ENCODE results near the gene STH.
"Not testable (repeated sequence)": the region's sequence is repeated elsewhere in the genome, so short reads cannot be mapped to it uniquely, and the experiment has no call there.

STH gene

GRCh38 chr17:46009681-46010596, 10.9 kb downstream of the STH start:
- no peak for DNase-seq

- no peak for DNase-seq
Measured at GRCh38 chr17:46010597-46011186, 11.6 kb downstream of the STH start.

GRCh38 chr17:46011711-46012505, 12.9 kb downstream of the STH start:
- no peak for DNase-seq

GRCh38 chr17:46012506-46013079, 13.5 kb downstream of the STH start:
- no peak for DNase-seq

DNA sequence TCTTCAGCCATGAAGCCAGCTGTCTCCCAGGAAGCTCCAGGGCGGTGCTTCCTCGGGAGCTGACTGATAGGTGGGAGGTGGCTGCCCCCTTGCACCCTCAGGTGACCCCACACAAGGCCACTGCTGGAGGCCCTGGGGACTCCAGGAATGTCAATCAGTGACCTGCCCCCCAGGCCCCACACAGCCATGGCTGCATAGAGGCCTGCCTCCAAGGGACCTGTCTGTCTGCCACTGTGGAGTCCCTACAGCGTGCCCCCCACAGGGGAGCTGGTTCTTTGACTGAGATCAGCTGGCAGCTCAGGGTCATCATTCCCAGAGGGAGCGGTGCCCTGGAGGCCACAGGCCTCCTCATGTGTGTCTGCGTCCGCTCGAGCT, 14.1 kb downstream of the STH start:
- no peak for DNase-seq

DNA sequence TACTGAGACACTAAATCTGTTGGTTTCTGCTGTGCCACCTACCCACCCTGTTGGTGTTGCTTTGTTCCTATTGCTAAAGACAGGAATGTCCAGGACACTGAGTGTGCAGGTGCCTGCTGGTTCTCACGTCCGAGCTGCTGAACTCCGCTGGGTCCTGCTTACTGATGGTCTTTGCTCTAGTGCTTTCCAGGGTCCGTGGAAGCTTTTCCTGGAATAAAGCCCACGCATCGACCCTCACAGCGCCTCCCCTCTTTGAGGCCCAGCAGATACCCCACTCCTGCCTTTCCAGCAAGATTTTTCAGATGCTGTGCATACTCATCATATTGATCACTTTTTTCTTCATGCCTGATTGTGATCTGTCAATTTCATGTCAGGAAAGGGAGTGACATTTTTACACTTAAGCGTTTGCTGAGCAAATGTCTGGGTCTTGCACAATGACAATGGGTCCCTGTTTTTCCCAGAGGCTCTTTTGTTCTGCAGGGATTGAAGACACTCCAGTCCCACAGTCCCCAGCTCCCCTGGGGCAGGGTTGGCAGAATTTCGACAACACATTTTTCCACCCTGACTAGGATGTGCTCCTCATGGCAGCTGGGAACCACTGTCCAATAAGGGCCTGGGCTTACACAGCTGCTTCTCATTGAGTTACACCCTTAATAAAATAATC, 14.6 kb downstream of the STH start:
- no peak for DNase-seq

GRCh38 chr17:46019408-46019925, 20.4 kb downstream of the STH start:
- not testable (repeated sequence) for DNase-seq

- no peak for DNase-seq
Measured at GRCh38 chr17:46020023-46020761, 21.1 kb downstream of the STH start.

- no peak for DNase-seq
Measured at GRCh38 chr17:46020998-46021397, 21.9 kb downstream of the STH start.

DNA sequence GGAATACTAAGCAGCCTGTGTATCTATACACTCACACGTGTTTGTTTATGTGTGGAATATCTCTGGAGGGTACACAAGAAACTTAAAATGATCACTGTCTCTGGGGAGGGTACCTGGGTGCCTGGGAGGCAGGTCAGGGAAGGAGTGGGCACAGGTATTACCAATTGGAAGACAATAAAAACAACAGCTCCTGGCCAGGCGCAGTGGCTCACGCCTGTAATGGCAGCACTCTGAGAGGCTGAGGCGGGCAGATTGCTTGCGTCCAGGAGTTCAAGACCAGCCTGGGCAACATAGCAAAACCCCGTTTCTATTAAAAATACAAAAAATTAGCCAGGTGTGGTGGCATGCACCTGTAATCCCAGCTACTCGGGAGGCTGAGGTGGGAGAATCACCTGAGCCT, 24.3 kb downstream of the STH start:
- DNase-seq, result not testable (repeated sequence)

DNA sequence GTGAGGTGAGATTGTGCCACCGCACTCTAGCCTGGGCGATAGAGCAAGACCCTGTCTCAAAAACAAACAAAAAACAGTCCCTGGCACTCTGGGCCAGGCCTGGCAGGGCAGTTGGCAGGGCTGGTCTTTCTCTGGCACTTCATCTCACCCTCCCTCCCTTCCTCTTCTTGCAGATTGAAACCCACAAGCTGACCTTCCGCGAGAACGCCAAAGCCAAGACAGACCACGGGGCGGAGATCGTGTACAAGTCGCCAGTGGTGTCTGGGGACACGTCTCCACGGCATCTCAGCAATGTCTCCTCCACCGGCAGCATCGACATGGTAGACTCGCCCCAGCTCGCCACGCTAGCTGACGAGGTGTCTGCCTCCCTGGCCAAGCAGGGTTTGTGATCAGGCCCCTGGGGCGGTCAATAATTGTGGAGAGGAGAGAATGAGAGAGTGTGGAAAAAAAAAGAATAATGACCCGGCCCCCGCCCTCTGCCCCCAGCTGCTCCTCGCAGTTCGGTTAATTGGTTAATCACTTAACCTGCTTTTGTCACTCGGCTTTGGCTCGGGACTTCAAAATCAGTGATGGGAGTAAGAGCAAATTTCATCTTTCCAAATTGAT, 24.8 kb downstream of the STH start:
- DNase-seq, result no peak

GRCh38 chr17:46024590-46024989, 25.5 kb downstream of the STH start:
- no peak for DNase-seq

GRCh38 chr17:46025060-46025459, 26.0 kb downstream of the STH start:
- no peak for DNase-seq

- no peak for DNase-seq
Measured at GRCh38 chr17:46025510-46026165, 26.6 kb downstream of the STH start.

- no peak for DNase-seq
Measured at GRCh38 chr17:46026166-46027047, 27.4 kb downstream of the STH start.

DNA sequence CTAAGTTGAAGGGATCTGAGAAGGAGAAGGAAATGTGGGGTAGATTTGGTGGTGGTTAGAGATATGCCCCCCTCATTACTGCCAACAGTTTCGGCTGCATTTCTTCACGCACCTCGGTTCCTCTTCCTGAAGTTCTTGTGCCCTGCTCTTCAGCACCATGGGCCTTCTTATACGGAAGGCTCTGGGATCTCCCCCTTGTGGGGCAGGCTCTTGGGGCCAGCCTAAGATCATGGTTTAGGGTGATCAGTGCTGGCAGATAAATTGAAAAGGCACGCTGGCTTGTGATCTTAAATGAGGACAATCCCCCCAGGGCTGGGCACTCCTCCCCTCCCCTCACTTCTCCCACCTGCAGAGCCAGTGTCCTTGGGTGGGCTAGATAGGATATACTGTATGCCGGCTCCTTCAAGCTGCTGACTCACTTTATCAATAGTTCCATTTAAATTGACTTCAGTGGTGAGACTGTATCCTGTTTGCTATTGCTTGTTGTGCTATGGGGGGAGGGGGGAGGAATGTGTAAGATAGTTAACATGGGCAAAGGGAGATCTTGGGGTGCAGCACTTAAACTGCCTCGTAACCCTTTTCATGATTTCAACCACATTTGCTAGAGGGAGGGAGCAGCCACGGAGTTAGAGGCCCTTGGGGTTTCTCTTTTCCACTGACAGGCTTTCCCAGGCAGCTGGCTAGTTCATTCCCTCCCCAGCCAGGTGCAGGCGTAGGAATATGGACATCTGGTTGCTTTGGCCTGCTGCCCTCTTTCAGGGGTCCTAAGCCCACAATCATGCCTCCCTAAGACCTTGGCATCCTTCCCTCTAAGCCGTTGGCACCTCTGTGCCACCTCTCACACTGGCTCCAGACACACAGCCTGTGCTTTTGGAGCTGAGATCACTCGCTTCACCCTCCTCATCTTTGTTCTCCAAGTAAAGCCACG, 28.3 kb downstream of the STH start:
- no peak for DNase-seq

- no peak for DNase-seq
Measured at GRCh38 chr17:46027976-46028325, 28.9 kb downstream of the STH start.

DNA sequence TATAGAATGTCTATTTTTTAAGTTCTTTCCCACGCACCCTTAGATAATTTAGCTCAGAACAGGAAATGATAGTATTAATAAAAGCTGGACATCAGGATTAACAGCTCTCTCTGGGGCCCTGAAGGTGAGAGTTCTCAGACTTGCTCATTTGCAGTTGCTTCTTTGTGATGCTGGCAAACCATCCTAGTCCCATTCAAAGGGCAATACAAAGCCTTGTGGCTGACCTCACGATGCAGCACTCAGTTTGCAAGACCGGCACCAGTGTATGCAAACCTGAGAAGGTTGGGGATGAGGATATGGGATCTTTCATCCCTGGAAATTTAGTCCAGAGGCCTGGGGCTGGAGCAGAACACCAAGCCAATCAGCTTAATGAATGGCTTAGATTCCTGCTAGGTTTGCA, 29.3 kb downstream of the STH start:
- DNase-seq, result no peak

Measured in bone marrow (tissue), 2 donors.